Measurements from ENCODE around the gene GRIP1. TPM values are rescaled to one million over a fixed set of nuclear protein-coding genes. Genes with fewer than 3 reads are reported as not detected.

Gene GRIP1
- total and polyA plus RNA-seq, 2 of the 4 experiments (the other 2 are of a cell fraction): under 0.01 to 0.07 TPM

DNA sequence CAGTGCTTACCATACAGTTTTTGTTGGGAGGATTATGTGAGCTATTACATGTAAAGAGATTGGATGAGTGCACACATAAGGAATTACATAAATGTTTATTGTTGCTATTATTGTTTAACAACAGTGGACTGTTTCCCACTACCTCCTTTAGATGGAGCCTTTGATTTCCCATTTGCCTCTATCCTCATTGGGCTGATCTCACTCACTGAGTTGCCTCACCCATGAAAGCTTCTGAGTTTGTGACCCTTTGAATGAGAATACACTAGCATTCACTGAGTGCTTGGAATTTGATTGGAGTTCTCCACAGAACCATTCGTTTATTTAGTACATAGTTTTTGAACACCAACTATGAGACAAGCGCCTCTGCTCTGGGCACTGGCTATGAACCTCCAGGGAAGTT is 255.6 kb downstream of the GRIP1 start:
- Histone ChIP-seq H2BK20ac (ENCODE audit: low read depth, low read length) (no peak overlapping the region), H2BK120ac (ENCODE audit: low read depth, low read length) (no peak overlapping the region), H3K4me2 (ENCODE audit: low read depth, low read length) (no peak overlapping the region), H2AK5ac (ENCODE audit: low read depth, low read length) (no peak overlapping the region), H3K4me1 (ENCODE audit: control insufficient read depth, insufficient read depth, low read length) (no peaks in the 10 kb centered on the region), H2AK9ac (replicated peaks; ENCODE audit: low read depth, low read length, poor library complexity) (no peak overlapping the region), H3K9ac (ENCODE audit: low read depth, low read length) (no peak overlapping the region), H2AFZ (replicated peaks; ENCODE audit: low read length, poor library complexity) (no peak overlapping the region), H3K56ac (ENCODE audit: extremely low read depth, insufficient read depth, low read length) (no peak overlapping the region), H2BK15ac (ENCODE audit: low read depth, low read length) (no peak overlapping the region), H3K18ac (ENCODE audit: low read depth, low read length) (no peak overlapping the region), H3K23ac (ENCODE audit: low read depth, low read length) (no peak overlapping the region), H4K5ac (ENCODE audit: low read depth, low read length) (no peak overlapping the region), H4K8ac (ENCODE audit: low read depth in 2 of 2, low read length in 2 of 2) (no peak overlapping the region), H3K4ac (ENCODE audit: low read depth, low read length) (no peak overlapping the region), H3K9me3 (ENCODE audit: control insufficient read depth, insufficient read depth, low read length) (no peaks in the 10 kb centered on the region), H3K27ac (ENCODE audit: insufficient read depth, low read length) (no peak overlapping the region), H3K9me1 (ENCODE audit: insufficient read depth, low read length) (no peaks in the 10 kb centered on the region), H2BK5ac (ENCODE audit: low read depth, low read length, poor library complexity, severe bottlenecking) (no peak overlapping the region), H3K79me1 (ENCODE audit: low read depth in 1 of 2, low read length in 2 of 2) (no peaks in the 10 kb centered on the region), H3K14ac (replicated peaks; ENCODE audit: low read depth, low read length) (no peak overlapping the region), H4K91ac (ENCODE audit: insufficient read depth, low read depth, low read length) (no peak overlapping the region), H3K27me3 (ENCODE audit: control insufficient read depth, insufficient read depth, low read length) (peaks cover 4% of the 10 kb centered on the region), H4K20me1 (ENCODE audit: insufficient read depth, low read length) (no peaks in the 10 kb centered on the region), H3K36me3 (ENCODE audit: control insufficient read depth, insufficient read depth, low read length) (no peaks in the 10 kb centered on the region), H3K4me3 (ENCODE audit: insufficient read depth, low read depth, low read length) (no peak overlapping the region)
- no TSS peak for BruUV-seq (replicated peaks)
- in situ Hi-C loops (cut with MboI; ENCODE audit: low sequenced_read_pairs): loop anchor here (25.0 kb wide), 2 partner anchors 261 to 1136 kb away; partner anchors contain the start of genes MSRB3 and TMBIM4
- no peak for ATAC-seq (ENCODE audit: low read depth)
- CTCF ChIA-PET: no interaction called here
- TF ChIP-seq ELK1 (IDR thresholded peaks at IDR 0.05; ENCODE audit: borderline replicate concordance, low read depth, low read length) (no peak), FOS (IDR thresholded peaks at IDR 0.05; ENCODE audit: low read depth, low read length) (no peak), BHLHE40 (IDR thresholded peaks at IDR 0.05; ENCODE audit: low read depth, low read length) (no peak), POLR2A (IDR thresholded peaks at IDR 0.05; ENCODE audit: low read depth, low read length) (no peak), RCOR1 (IDR thresholded peaks at IDR 0.05; ENCODE audit: insufficient replicate concordance, low read length) (no peak), RAD21 (IDR thresholded peaks at IDR 0.05; ENCODE audit: low read length) (no peak), MXI1 (IDR thresholded peaks at IDR 0.05; ENCODE audit: borderline replicate concordance, low read depth, low read length) (no peak), NFE2L2 (IDR thresholded peaks at IDR 0.05; ENCODE audit: low read depth, low read length) (no peak), MAFK (IDR thresholded peaks at IDR 0.05; ENCODE audit: low read depth, low read length) (no peak), RFX5 (IDR thresholded peaks at IDR 0.05; ENCODE audit: low read depth, low read length) (no peak), MAZ (IDR thresholded peaks at IDR 0.05; ENCODE audit: borderline replicate concordance, low read depth, low read length) (no peak), CEBPB (IDR thresholded peaks at IDR 0.05; ENCODE audit: low read depth, low read length) (no peak), CHD1 (IDR thresholded peaks at IDR 0.05; ENCODE audit: low read depth, low read length) (no peak), SMC3 (IDR thresholded peaks at IDR 0.05; ENCODE audit: low read depth, low read length) (no peak)
- TF ChIP-seq, protein P1, sequence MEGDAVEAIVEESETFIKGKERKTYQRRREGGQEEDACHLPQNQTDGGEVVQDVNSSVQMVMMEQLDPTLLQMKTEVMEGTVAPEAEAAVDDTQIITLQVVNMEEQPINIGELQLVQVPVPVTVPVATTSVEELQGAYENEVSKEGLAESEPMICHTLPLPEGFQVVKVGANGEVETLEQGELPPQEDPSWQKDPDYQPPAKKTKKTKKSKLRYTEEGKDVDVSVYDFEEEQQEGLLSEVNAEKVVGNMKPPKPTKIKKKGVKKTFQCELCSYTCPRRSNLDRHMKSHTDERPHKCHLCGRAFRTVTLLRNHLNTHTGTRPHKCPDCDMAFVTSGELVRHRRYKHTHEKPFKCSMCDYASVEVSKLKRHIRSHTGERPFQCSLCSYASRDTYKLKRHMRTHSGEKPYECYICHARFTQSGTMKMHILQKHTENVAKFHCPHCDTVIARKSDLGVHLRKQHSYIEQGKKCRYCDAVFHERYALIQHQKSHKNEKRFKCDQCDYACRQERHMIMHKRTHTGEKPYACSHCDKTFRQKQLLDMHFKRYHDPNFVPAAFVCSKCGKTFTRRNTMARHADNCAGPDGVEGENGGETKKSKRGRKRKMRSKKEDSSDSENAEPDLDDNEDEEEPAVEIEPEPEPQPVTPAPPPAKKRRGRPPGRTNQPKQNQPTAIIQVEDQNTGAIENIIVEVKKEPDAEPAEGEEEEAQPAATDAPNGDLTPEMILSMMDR (conservative IDR thresholded peaks at IDR 0.05; ENCODE audit: low read depth, low read length): no peak
- TF ChIP-seq, protein P2, sequence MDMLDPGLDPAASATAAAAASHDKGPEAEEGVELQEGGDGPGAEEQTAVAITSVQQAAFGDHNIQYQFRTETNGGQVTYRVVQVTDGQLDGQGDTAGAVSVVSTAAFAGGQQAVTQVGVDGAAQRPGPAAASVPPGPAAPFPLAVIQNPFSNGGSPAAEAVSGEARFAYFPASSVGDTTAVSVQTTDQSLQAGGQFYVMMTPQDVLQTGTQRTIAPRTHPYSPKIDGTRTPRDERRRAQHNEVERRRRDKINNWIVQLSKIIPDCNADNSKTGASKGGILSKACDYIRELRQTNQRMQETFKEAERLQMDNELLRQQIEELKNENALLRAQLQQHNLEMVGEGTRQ (IDR thresholded peaks at IDR 0.05; ENCODE audit: low read depth, low read length): no peak
- no peak for DNase-seq
- intact Hi-C loops (cut with micrococcal nuclease): loop anchor here (10.0 kb wide), 1 partner anchor 272 kb away; no protein-coding TSS in a partner anchor
- no CpG with 5 or more reads among the region's 2 CpGs for WGBS, 2 experiments (ENCODE audit: extremely low coverage in 2 of 2, insufficient read length in 1 of 2)
- POLR2A ChIA-PET (ENCODE audit: unreplicated experiment): no interaction called here
- dilution Hi-C loops (cut with HindIII; ENCODE audit: low sequenced_read_pairs, unreplicated experiment): no loop called here
